Stimulated activated CD4-positive, alpha-beta T cell treated with anti-CD3 and anti-CD28 coated beads, Interleukin-4, amount 100 ng/mL, for 24 hours (primary cell): ENCODE data around the gene AKR7A2.
A peak's percentile ranks its signal among the peaks of the same experiment; 100 is the strongest.
"Not testable (repeated sequence)": the region's sequence is repeated elsewhere in the genome, so short reads cannot be mapped to it uniquely, and the experiment has no call there.

Experiments
- DNase-seq: peaks from one replicate; pipeline ENCODE4 v3.0.0-alpha.2; 2020

The AKR7A2 gene

GRCh38 chr1:19294638-19295037 is 17.3 kb downstream of the AKR7A2 start:
- no peak for DNase-seq

GRCh38 chr1:19289244-19289643 is 22.7 kb downstream of the AKR7A2 start:
- no peak for DNase-seq

GRCh38 chr1:19288324-19289241 is 23.4 kb downstream of the AKR7A2 start, which contains the start of gene AKR7A3:
AKR7A3 (minus strand) TSS chr1:19288770; CDS start chr1:19288709, 61 bp downstream.
- peak; percentile 60 for DNase-seq

GRCh38 chr1:19287436-19288185 is 24.3 kb downstream of the AKR7A2 start:
- no peak for DNase-seq

GRCh38 chr1:19285807-19286206 is 26.1 kb downstream of the AKR7A2 start:
- not testable (repeated sequence) for DNase-seq

DNA sequence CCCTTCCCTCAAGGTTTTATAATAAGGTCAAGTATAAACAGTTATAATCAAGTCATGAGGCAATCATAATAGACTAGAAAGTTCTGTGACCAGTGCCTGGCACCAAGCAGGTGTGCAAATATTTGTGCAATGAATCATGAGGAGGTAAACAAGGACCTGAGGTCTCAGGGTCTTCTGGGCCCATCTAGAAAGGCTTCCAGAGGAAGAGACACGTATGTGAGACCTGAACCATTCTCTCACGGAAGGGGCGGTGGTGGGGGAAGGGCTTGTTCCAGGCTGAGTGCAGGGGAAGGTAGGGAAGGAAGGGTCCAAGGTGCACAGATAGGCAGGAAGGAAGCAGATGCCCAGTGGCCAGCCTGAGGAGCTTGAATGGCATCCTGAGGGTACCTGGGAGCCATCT is 26.6 kb downstream of the AKR7A2 start:
- DNase-seq = not testable (repeated sequence)

DNA sequence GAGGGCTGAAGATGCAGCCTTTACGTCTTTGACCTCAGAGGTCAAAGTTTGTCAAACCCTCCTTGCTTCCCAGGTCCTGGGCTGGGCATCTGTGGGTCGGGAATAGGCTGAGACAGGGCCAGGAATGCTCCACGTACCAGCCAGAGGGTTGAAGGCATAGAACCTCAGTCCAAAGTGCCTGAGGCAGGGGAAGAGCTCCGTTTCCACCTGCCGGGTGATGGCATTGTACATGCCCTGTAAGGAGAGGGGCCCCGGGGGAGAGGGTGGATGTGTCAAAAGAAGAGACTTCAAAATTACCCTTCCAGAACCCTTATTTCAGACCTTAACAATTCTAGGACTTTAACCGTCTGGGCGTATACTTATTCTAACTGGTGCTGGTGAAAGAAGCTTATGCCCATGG is 27.1 kb downstream of the AKR7A2 start:
- no peak for DNase-seq

GRCh38 chr1:19283891-19284290 is 28.1 kb downstream of the AKR7A2 start:
- no peak for DNase-seq

DNA sequence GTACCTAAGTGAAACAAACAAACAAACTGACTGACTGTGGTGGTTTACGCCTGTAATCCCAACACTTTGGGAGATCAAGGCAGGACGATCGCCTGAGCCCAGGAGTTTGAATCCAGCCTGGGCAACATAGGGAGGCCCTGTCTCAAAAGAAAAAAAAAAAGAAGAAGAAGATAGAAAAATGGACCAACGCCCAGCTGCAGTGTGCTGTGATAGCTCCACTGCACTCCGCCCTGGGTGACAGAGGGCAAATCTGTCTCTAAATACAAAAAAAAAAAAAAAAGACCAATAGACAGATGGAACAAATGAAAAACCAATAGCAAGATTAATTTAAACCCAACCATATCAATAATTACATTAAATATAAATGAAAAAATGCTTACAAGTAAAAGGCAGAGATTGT is 37.3 kb downstream of the AKR7A2 start:
- no peak for DNase-seq

- DNase-seq = not testable (repeated sequence)
Observed at GRCh38 chr1:19273844-19274531, 38.0 kb downstream of the AKR7A2 start.

- DNase-seq = no peak
Observed at GRCh38 chr1:19273106-19273843, 38.7 kb downstream of the AKR7A2 start.

DNA sequence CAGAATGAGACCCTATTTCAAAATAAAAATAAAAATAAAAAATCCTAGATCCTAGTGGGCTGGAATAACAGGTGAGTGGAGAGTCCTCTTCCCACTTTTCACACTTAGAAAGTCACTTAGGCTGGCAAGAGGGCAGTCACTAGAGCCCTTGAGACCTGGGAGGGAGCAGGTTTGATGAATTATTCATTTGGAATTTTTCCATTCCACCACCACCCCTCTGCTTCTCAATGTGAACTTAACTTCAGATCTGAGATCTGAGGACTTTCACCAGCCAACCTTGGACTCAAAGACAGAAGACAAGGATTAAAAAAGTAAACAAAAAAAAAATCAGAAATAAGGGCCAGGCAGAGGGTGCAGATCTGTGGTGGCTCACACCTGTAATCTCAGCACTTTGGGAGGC is 39.9 kb downstream of the AKR7A2 start:
- no peak for DNase-seq

- DNase-seq = not testable (repeated sequence)
Observed at GRCh38 chr1:19270343-19270730, 41.6 kb downstream of the AKR7A2 start.

DNA sequence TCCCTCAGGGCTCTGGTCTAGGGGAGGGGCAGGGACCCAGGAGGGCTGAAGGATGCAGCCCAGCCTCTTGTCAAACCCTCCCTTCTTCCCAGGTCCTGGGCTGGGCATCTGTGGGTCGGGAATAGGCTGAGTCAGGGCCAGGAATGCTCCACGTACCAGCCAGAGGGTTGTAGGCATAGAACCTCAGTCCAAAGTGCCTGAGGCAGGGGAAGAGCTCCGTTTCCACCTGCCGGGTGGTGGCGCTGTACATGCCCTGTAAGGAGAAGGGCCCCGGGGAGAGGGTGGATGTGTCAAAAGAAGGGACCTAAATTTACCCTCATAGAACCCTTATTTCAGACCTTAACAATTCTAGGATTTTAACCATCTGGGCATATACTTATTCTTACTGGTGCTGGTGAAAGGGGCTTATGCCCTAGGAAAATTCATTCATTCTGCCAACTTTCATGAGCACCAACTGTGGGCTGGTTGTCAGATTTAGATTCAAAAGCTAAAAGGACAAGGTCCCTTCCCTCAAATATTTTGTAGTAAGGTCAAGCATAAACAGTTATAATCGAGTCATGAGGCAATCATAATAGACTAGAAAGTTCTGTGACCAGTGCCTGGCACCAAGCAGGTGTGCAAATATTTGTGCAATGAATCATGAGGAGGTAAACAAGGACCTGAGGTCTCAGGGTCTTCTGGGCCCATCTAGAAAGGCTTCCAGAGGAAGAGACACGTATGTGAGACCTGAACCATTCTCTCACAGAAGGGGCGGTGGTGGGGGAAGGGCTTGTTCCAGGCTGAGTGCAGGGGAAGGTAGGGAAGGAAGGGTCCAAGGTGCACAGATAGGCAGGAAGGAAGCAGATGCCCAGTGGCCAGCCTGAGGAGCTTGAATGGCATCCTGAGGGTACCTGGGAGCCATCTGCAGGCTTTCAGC is 42.3 kb downstream of the AKR7A2 start:
- DNase-seq = not testable (repeated sequence)

GRCh38 chr1:19268445-19268844 is 43.5 kb downstream of the AKR7A2 start:
- DNase-seq = no peak

DNA sequence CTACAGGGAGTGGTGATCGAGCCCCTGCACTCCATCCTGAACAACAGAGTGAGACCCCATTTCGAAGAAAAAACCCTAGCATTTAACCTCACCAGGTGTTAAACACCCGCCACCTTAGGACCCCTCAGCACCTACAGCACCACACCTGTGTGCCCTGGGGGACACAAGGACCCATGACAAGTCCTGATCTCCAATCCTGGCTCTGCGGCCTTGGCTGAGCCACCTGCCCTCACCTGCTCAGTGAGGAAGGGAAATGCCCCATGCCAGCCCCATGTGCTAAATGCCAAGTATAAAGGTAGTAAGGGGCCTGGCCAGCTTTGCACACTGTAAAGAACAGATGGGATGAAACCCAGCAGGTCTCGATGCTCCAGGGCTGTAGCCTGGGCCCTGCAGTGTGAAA is 49.2 kb downstream of the AKR7A2 start:
- no peak for DNase-seq

DNA sequence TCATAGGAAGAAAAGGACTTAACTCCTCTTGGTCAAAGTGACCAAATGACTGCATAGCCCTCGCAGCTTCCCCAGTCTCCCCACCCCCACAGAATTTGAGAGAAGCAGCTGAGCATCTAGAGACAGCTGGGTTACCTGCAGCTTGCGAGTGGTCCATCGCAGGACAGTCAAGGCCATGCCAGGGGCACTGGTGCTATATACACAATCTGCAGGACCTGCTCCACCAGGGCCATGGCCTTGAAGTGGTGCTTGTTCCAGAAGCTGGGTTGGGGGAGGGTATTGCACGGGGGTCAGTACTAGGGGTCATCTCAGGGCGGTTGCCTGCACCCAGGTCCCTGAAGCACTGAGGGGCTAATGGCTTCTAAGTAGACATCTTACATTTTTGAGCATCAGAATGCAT is 49.9 kb downstream of the AKR7A2 start:
- DNase-seq = no peak

DNA sequence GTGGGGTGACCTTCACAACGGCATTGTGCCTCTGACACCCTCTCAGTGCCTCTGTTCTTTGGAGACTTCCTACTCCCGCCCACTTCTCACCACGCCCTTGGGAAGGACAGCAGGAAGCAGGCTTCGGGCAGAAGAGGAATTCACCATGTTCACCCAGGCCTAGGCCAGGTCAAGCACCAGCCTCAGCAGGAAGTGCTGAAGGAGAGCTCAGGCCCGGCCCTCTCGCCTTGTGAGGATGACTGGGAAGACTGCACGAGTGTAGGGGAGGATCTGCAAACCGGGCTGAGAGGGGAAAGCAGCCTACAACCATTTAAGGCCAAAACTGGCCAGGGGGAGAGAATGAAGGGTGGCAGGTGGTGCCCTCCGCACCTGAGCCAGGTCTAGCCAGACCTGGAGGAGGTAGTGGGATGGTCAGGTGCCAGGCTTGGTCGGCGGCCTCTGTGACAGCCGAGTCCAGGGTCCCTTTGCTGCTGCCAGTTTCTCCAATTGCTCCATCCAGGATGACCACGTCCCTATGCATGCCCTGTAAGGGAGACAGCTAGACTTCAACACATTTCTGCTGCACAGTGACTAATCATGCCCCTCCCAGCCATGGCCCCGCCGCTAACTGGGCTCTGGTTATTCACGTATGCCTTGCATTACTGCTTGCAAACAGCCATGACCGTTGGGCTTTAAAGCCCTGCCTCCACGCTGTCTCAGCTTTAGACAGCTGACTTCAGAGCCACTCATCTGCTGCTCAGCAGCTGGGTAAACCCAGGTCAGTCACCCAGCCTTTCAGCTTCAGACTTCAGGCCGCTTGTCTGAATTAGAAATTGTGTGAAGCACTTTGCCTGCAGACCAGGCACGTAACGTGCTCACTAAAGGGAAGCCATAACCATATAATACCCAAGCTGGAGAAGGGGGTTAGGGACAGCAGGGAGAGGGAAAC is 51.5 kb downstream of the AKR7A2 start:
- no peak for DNase-seq

DNA sequence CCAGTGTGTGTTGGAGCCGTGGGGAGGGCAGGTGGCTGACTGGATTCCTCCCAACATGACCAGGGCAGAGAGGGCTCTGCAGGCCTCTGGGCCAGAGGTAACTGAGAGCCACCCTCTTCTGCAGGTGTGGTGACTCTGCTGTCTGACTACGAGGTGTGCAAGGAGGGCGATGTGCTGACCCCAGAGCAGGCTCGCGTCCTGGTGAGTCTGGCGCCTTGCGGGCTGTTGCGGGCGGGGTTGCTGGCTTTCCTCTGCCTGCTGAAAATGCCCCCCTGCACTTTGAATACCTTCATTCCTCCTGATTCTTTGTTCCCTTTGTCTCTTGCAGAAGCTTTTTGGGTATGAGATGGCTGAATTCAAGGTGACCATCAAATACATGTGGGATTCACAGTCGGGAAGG is 53.6 kb downstream of the AKR7A2 start:
- DNase-seq = no peak

DNA sequence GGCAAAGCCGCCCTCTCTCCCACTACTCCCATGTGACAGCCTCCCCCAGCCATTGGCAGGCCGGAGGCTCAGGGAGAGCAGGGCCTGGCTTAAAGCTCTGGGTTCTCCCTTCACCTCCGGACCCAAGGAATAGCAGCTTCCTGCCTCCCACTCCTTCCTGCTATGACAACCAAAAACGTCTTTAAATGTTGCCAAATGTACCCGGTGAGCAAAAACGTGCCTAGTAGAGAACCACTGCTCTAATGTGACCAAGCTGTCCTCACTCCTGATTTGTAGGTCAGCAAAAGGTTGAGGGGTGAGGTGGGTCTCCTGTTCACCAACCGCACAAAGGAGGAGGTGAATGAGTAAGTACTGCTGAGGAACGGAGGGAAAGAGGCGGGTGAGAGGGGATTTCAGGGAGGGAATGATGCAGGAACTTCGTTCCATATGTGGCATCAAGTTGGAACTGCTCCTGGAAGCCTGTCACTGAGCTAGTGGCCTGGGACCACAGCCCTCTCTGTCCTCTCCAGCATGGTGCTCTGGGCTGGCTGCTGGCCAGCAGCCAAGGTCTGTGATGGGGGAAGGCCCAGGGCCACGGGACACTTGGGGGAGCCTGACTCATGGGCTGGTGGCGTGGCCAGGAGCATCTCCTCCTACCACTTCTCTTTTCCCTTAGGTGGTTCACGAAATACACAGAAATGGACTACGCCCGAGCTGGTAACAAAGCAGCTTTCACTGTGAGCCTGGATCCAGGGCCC is 54.6 kb downstream of the AKR7A2 start:
- DNase-seq = peak; percentile 25
